Fibroblast of villous mesenchyme (primary cell): ENCODE results near the gene AHDC1. TPM values are rescaled to one million over a fixed set of nuclear protein-coding genes. Genes with fewer than 3 reads are reported as not detected.
A peak's percentile ranks its signal among the peaks of the same experiment; 100 is the strongest.

Experiments
- DNase-seq: peaks from one replicate; pipeline ENCODE4 v3.0.0-alpha.2; 2010; ENCODE audit warnings: low read depth
- H3K4me3 ChIP-seq: 2 replicates; pipeline ENCODE4 v1.5.1; 2011; ENCODE audit warnings: low read depth, mild to moderate bottlenecking, low read length
- total RNA-seq: library from RNA; depleted of rRNA; stranded (reverse); fragments of >200 nt; gene quantifications from 2 replicates; pipeline ENCODE4 v1.2.3, GENCODE V29; 2012
- TF ChIP-seq, protein P1 (sequence below): IDR thresholded peaks from 2 replicates; pipeline ENCODE4 v1.5.1; 2012; ENCODE audit warnings: low read depth, mild to moderate bottlenecking, low read length; ENCODE audit not compliant: insufficient read depth

The AHDC1 gene
- total RNA-seq, 1 donor, result 22.5 TPM

- H3K4me3 ChIP-seq, result no peak overlapping the region
- no peak for DNase-seq
Observed at GRCh38 chr1:27509127-27510080, 94.5 kb downstream of the AHDC1 start.

DNA sequence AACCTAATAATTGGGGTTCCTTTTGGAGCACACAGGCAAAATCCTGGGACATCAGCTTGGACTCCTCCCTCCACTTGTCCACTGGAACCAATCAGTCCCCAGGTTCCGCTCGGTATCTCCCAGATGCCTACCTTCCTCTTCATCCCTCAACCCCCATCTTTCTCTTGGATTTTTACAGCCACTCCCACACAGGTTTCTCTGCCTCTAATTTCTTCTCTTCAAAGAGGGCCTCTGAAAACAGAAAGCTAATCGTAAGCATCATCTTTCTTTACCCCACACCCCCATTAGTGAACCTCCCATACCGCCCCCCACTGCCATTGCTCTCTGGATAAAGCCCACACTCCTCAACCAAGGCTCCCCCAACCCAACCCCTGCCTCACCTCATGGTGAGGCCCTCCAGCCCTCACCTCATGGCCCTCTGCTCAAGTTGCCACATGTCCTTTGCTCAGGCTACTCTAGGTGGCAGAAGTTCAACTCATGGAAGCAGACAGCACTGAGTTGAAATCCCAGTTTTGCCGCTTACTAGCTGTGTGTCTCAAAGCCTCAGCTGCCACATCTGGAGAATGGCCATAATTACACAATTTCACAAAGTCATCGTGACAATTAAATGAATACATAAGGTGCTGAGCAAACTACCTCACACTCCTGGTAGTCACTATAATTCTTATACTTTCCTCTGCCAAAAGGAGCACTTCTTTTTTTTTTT lies 95.8 kb downstream of the AHDC1 start:
- no peak for DNase-seq
- TF ChIP-seq, protein P1, sequence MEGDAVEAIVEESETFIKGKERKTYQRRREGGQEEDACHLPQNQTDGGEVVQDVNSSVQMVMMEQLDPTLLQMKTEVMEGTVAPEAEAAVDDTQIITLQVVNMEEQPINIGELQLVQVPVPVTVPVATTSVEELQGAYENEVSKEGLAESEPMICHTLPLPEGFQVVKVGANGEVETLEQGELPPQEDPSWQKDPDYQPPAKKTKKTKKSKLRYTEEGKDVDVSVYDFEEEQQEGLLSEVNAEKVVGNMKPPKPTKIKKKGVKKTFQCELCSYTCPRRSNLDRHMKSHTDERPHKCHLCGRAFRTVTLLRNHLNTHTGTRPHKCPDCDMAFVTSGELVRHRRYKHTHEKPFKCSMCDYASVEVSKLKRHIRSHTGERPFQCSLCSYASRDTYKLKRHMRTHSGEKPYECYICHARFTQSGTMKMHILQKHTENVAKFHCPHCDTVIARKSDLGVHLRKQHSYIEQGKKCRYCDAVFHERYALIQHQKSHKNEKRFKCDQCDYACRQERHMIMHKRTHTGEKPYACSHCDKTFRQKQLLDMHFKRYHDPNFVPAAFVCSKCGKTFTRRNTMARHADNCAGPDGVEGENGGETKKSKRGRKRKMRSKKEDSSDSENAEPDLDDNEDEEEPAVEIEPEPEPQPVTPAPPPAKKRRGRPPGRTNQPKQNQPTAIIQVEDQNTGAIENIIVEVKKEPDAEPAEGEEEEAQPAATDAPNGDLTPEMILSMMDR, result peak; percentile 9
- H3K4me3 ChIP-seq, result no peak overlapping the region

More at GRCh38 chr1:27509127-27510080, 94.5 kb downstream of the AHDC1 start:
- TF ChIP-seq, protein P1, result no peak

DNA sequence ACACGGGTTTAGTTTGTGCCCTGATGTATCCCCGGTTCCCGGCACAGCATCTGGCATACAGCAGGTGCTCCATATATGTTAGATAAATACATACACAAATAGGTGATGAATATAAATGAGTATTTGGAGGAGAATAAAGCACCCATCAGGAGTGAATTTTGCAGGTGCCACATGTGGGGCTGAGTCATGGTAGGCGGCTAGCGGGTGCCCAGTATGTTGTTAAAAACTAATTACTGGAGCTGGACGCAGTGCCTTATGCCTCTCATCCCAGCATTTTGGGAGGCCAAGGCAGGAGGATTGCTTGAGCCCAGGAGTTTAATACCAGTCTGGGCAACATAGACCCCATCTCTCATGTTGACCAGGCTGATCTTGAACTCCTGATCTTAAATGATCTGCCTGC lies 97.2 kb downstream of the AHDC1 start:
- DNase-seq, result no peak
- TF ChIP-seq, protein P1, result no peak
- no peak overlapping the region for H3K4me3 ChIP-seq

- TF ChIP-seq, protein P1, result no peak
- no peak overlapping the region for H3K4me3 ChIP-seq
- DNase-seq, result no peak
Observed at GRCh38 chr1:27505420-27505680, 98.6 kb downstream of the AHDC1 start.

- peak; percentile 74 for DNase-seq
- no peak overlapping the region for H3K4me3 ChIP-seq
Observed at GRCh38 chr1:27504588-27505419, 99.1 kb downstream of the AHDC1 start.

More at GRCh38 chr1:27504588-27505419, 99.1 kb downstream of the AHDC1 start:
- TF ChIP-seq, protein P1, result no peak
